ENCODE data around the gene TNFRSF25.
A peak's percentile ranks its signal among the peaks of the same experiment; 100 is the strongest.

TNFRSF25 gene

GRCh38 chr1:6425658-6426057 lies 40.3 kb downstream of the TNFRSF25 start:
- no peak for TF ChIP-seq CTCF (conservative IDR thresholded peaks at IDR 0.05)
- TF ChIP-seq ZFX (IDR thresholded peaks at IDR 0.05): no peak
- H3K27ac ChIP-seq: peak overlapping the region; percentile 69; the same call in 1 of the 2 replicates

GRCh38 chr1:6424619-6425593 lies 41.1 kb downstream of the TNFRSF25 start, which contains the start of gene ESPN:
Gene ESPN (plus strand): TSS chr1:6424776. CDS start chr1:6424956, 180 bp downstream.
- peak within 1 kb of the TSS; percentile 69; the same call in 1 of the 2 replicates for H3K27ac ChIP-seq
- no peak for TF ChIP-seq ZFX (IDR thresholded peaks at IDR 0.05)
- TF ChIP-seq CTCF (conservative IDR thresholded peaks at IDR 0.05): no peak

GRCh38 chr1:6424000-6424565 lies 41.9 kb downstream of the TNFRSF25 start:
- TF ChIP-seq CTCF (conservative IDR thresholded peaks at IDR 0.05): no peak
- no peak for TF ChIP-seq ZFX (IDR thresholded peaks at IDR 0.05)
- H3K27ac ChIP-seq: no peak overlapping the region

- no peak overlapping the region for H3K27ac ChIP-seq
These were observed 42.5 kb downstream of the TNFRSF25 start for GRCh38 chr1:6423321-6423999.

GRCh38 chr1:6421266-6421665 lies 44.7 kb downstream of the TNFRSF25 start:
- TF ChIP-seq CTCF (conservative IDR thresholded peaks at IDR 0.05) (no peak), ZFX (IDR thresholded peaks at IDR 0.05) (no peak)
- no peak overlapping the region for H3K27ac ChIP-seq

More at GRCh38 chr1:6423321-6423999, 42.5 kb downstream of the TNFRSF25 start:
- TF ChIP-seq ZFX (IDR thresholded peaks at IDR 0.05) (no peak), CTCF (conservative IDR thresholded peaks at IDR 0.05) (peak; percentile 98)

- TF ChIP-seq ZFX (IDR thresholded peaks at IDR 0.05): no peak
- TF ChIP-seq CTCF (conservative IDR thresholded peaks at IDR 0.05): no peak
- H3K27ac ChIP-seq: no peak overlapping the region
These were observed 45.4 kb downstream of the TNFRSF25 start for GRCh38 chr1:6420454-6421042.

Data from C4-2B (cell line).